ENCODE results near the gene FAM120B. TPM values are rescaled to one million over a fixed set of nuclear protein-coding genes. Genes with fewer than 3 reads are reported as not detected.

Gene FAM120B
- total RNA-seq, 2 donors from 2014 or later, result 17.2 to 23.2 TPM

GRCh38 chr6:170267688-170268087 lies 38.9 kb upstream of the FAM120B start:
- peaks cover 10% of the 10 kb centered on the region for H3K27me3 Mint-ChIP-seq (ENCODE audit: low read depth)
- H3K4me3 Mint-ChIP-seq, result no peak overlapping the region
- H3K27ac Mint-ChIP-seq, result no peak overlapping the region
- H3K9me3 Mint-ChIP-seq, result no peaks in the 10 kb centered on the region
- peaks cover 17% of the 10 kb centered on the region for H3K4me1 Mint-ChIP-seq (ENCODE audit: low read depth)
- H3K36me3 Mint-ChIP-seq (ENCODE audit: insufficient read depth in 2 of 2), result no peaks in the 10 kb centered on the region
- DNase-seq (no peak), ATAC-seq (replicated peaks in 1 of 2) (no peak)

GRCh38 chr6:170268216-170269129 lies 38.1 kb upstream of the FAM120B start:
- H3K27me3 Mint-ChIP-seq (ENCODE audit: low read depth), result peaks cover 3% of the 10 kb centered on the region

GRCh38 chr6:170269151-170269845 lies 37.3 kb upstream of the FAM120B start:
- ATAC-seq (replicated peaks in 1 of 2) (no peak), DNase-seq (no peak)
- H3K27ac Mint-ChIP-seq, result no peak overlapping the region
- H3K9me3 Mint-ChIP-seq, result no peaks in the 10 kb centered on the region
- H3K4me3 Mint-ChIP-seq, result no peak overlapping the region
- H3K36me3 Mint-ChIP-seq (ENCODE audit: insufficient read depth in 2 of 2), result peaks cover 0 to 4% of the 10 kb centered on the region in 2 donors
- peaks cover 20% of the 10 kb centered on the region for H3K4me1 Mint-ChIP-seq (ENCODE audit: low read depth)
- no peaks in the 10 kb centered on the region for H3K27me3 Mint-ChIP-seq (ENCODE audit: low read depth)

More at GRCh38 chr6:170268216-170269129, 38.1 kb upstream of the FAM120B start:
- no peaks in the 10 kb centered on the region for H3K9me3 Mint-ChIP-seq
- no peak overlapping the region for H3K27ac Mint-ChIP-seq
- H3K4me3 Mint-ChIP-seq, result no peak overlapping the region
- ATAC-seq (replicated peaks in 1 of 2), result no peak
- peaks cover 20% of the 10 kb centered on the region for H3K4me1 Mint-ChIP-seq (ENCODE audit: low read depth)
- no peaks in the 10 kb centered on the region for H3K36me3 Mint-ChIP-seq (ENCODE audit: insufficient read depth in 2 of 2)
- no peak for DNase-seq

- Mint-ChIP-seq H3K36me3 (ENCODE audit: insufficient read depth in 2 of 2) (peaks cover 0 to 4% of the 10 kb centered on the region in 2 donors), H3K4me3 (no peak overlapping the region), H3K4me1 (ENCODE audit: low read depth) (peaks cover 20% of the 10 kb centered on the region)
Observed at GRCh38 chr6:170269846-170270541, 36.6 kb upstream of the FAM120B start.

GRCh38 chr6:170270984-170271593 lies 35.5 kb upstream of the FAM120B start:
- H3K9me3 Mint-ChIP-seq, result no peaks in the 10 kb centered on the region
- H3K4me1 Mint-ChIP-seq (ENCODE audit: low read depth), result peaks cover 20% of the 10 kb centered on the region
- no peaks in the 10 kb centered on the region for H3K27me3 Mint-ChIP-seq (ENCODE audit: low read depth)
- DNase-seq (no peak), ATAC-seq (replicated peaks in 1 of 2) (no peak)
- no peak overlapping the region for H3K27ac Mint-ChIP-seq
- peaks cover 0 to 4% of the 10 kb centered on the region in 2 donors for H3K36me3 Mint-ChIP-seq (ENCODE audit: insufficient read depth in 2 of 2)
- H3K4me3 Mint-ChIP-seq, result peak overlapping the region; percentile 72 to 81

More at GRCh38 chr6:170269846-170270541, 36.6 kb upstream of the FAM120B start:
- Mint-ChIP-seq H3K9me3 (no peaks in the 10 kb centered on the region), H3K27me3 (ENCODE audit: low read depth) (no peaks in the 10 kb centered on the region), H3K27ac (no peak overlapping the region)
- no peak for ATAC-seq (replicated peaks in 1 of 2)
- DNase-seq, result no peak

- Mint-ChIP-seq H3K9me3 (no peaks in the 10 kb centered on the region), H3K27me3 (ENCODE audit: low read depth) (no peaks in the 10 kb centered on the region), H3K36me3 (ENCODE audit: insufficient read depth in 2 of 2) (peaks cover 0 to 4% of the 10 kb centered on the region in 2 donors), H3K27ac (no peak overlapping the region), H3K4me1 (ENCODE audit: low read depth) (peaks cover 20% of the 10 kb centered on the region), H3K4me3 (peak overlapping the region; percentile 72 to 81)
- ATAC-seq (replicated peaks in 1 of 2) (peak; percentile 93 to 96), DNase-seq (peak; percentile 45 to 75)
Observed at GRCh38 chr6:170271771-170272314, 34.7 kb upstream of the FAM120B start.

- peak overlapping the region; percentile 72 to 81 for H3K4me3 Mint-ChIP-seq
- H3K27me3 Mint-ChIP-seq (ENCODE audit: low read depth), result no peaks in the 10 kb centered on the region
- ATAC-seq (replicated peaks in 1 of 2), result no peak
- H3K27ac Mint-ChIP-seq, result no peak overlapping the region
- no peak for DNase-seq
- H3K9me3 Mint-ChIP-seq, result no peaks in the 10 kb centered on the region
- H3K36me3 Mint-ChIP-seq (ENCODE audit: insufficient read depth in 2 of 2), result peaks cover 0 to 4% of the 10 kb centered on the region in 2 donors
- H3K4me1 Mint-ChIP-seq (ENCODE audit: low read depth), result peaks cover 20% of the 10 kb centered on the region
Observed at GRCh38 chr6:170272341-170273065, 34.1 kb upstream of the FAM120B start.

GRCh38 chr6:170273191-170273590 lies 33.4 kb upstream of the FAM120B start:
- H3K36me3 Mint-ChIP-seq (ENCODE audit: insufficient read depth in 2 of 2), result peaks cover 0 to 4% of the 10 kb centered on the region in 2 donors
- H3K4me1 Mint-ChIP-seq (ENCODE audit: low read depth), result peaks cover 25% of the 10 kb centered on the region
- no peaks in the 10 kb centered on the region for H3K9me3 Mint-ChIP-seq
- ATAC-seq (replicated peaks in 1 of 2) (no peak), DNase-seq (no peak)
- no peak overlapping the region for H3K27ac Mint-ChIP-seq
- no peak overlapping the region for H3K4me3 Mint-ChIP-seq
- no peaks in the 10 kb centered on the region for H3K27me3 Mint-ChIP-seq (ENCODE audit: low read depth)

- no peak overlapping the region for H3K27ac Mint-ChIP-seq
- peaks cover 30% of the 10 kb centered on the region for H3K4me1 Mint-ChIP-seq (ENCODE audit: low read depth)
- DNase-seq (no peak), ATAC-seq (replicated peaks in 1 of 2) (no peak)
- H3K4me3 Mint-ChIP-seq, result no peak overlapping the region
- peaks cover 0 to 4% of the 10 kb centered on the region in 2 donors for H3K36me3 Mint-ChIP-seq (ENCODE audit: insufficient read depth in 2 of 2)
- no peaks in the 10 kb centered on the region for H3K27me3 Mint-ChIP-seq (ENCODE audit: low read depth)
- no peaks in the 10 kb centered on the region for H3K9me3 Mint-ChIP-seq
Observed at GRCh38 chr6:170273681-170274080, 32.9 kb upstream of the FAM120B start.

GRCh38 chr6:170274713-170275560 lies 31.6 kb upstream of the FAM120B start:
- Mint-ChIP-seq H3K4me3 (no peak overlapping the region), H3K27ac (no peak overlapping the region)
- DNase-seq, result no peak

GRCh38 chr6:170276369-170277057 lies 30.0 kb upstream of the FAM120B start:
- H3K27ac Mint-ChIP-seq, result no peak overlapping the region
- no peak overlapping the region for H3K4me3 Mint-ChIP-seq
- DNase-seq, result no peak
- peaks cover 0 to 4% of the 10 kb centered on the region in 2 donors for H3K36me3 Mint-ChIP-seq (ENCODE audit: insufficient read depth in 2 of 2)
- no peaks in the 10 kb centered on the region for H3K9me3 Mint-ChIP-seq
- H3K27me3 Mint-ChIP-seq (ENCODE audit: low read depth), result no peaks in the 10 kb centered on the region
- ATAC-seq (replicated peaks in 1 of 2), result no peak
- peaks cover 38% of the 10 kb centered on the region for H3K4me1 Mint-ChIP-seq (ENCODE audit: low read depth)

More at GRCh38 chr6:170274713-170275560, 31.6 kb upstream of the FAM120B start:
- H3K4me1 Mint-ChIP-seq (ENCODE audit: low read depth), result peaks cover 42% of the 10 kb centered on the region
- H3K9me3 Mint-ChIP-seq, result no peaks in the 10 kb centered on the region
- no peaks in the 10 kb centered on the region for H3K27me3 Mint-ChIP-seq (ENCODE audit: low read depth)
- ATAC-seq (replicated peaks in 1 of 2), result no peak
- peaks cover 0 to 4% of the 10 kb centered on the region in 2 donors for H3K36me3 Mint-ChIP-seq (ENCODE audit: insufficient read depth in 2 of 2)
